ENCODE data around the gene PCBD2.

- no peak for TF ChIP-seq CTCF (IDR thresholded peaks at IDR 0.05; ENCODE audit: low read depth, low read length)
- no peak for TF ChIP-seq POLR2A (IDR thresholded peaks at IDR 0.05; ENCODE audit: extremely low read depth, insufficient read length)
- TF ChIP-seq MYC (IDR thresholded peaks at IDR 0.05; ENCODE audit: low read depth, low read length): no peak
These were observed 64.2 kb downstream of the PCBD2 start for GRCh38 chr5:134969166-134969565.

Measured in NB4 (cell line).